Right lobe of liver (tissue), 6 donors: ENCODE results near the gene MRPL46. TPM values are rescaled to one million over a fixed set of nuclear protein-coding genes. Genes with fewer than 3 reads are reported as not detected.

Experiments
- ATAC-seq, 4 donors: fragments of 200-7000 bp; cut with Tn5 transposase; one replicate each; pipeline ENCODE4 v1.9.1; 2020; ENCODE audit warnings: mild to moderate bottlenecking in 4 of 4, moderate library complexity in 4 of 4
- DNase-seq, 3 donors: peaks; one replicate each; pipeline ENCODE4 v3.0.0-alpha.2; 2020
- H3K27ac ChIP-seq, 3 donors: fragments of 200-600 bp; one replicate each; pipeline ENCODE4 v1.8.0; 2022
- H3K27me3 ChIP-seq, 2 donors: fragments of 200-600 bp; one replicate each; pipeline ENCODE4 v1.8.0; 2022
- H3K36me3 ChIP-seq, 4 donors: fragments of 200-600 bp; sonication (generic) in 1 of 4; one replicate each; pipeline versions ENCODE4 v1.5.1 to v1.8.0; 2017 to 2022; ENCODE audit warnings: control low read depth in 1 of 4
- H3K4me1 ChIP-seq, 4 donors: fragments of 200-600 bp; sonication (generic) in 1 of 4; one replicate each; pipeline versions ENCODE4 v1.5.1 to v1.8.0; 2017 to 2022; ENCODE audit warnings: control low read depth in 1 of 4
- H3K4me3 ChIP-seq, 3 donors: fragments of 200-600 bp; one replicate each; pipeline ENCODE4 v1.8.0; 2022
- H3K9me3 ChIP-seq, 4 donors: fragments of 200-600 bp; sonication (generic) in 1 of 4; one replicate each; pipeline versions ENCODE4 v1.5.1 to v1.8.0; 2017 to 2022; ENCODE audit warnings: control low read depth in 1 of 4
- CTCF ChIP-seq, 4 donors: fragments of 200-600 bp in 3 of 4; fragments of 450-650 bp in 1 of 4; IDR thresholded peaks; one replicate each; pipeline versions ENCODE4 v1.5.1 to v1.8.0; 2016 to 2022; ENCODE audit warnings: antibody characterized with exemption in 4 of 4, mild to moderate bottlenecking in 2 of 4
- POLR2A ChIP-seq: fragments of 450-650 bp; IDR thresholded peaks from one replicate; pipeline ENCODE4 v1.6.1; 2017; ENCODE audit warnings: antibody characterized with exemption, mild to moderate bottlenecking
- WGBS: methylation state at CpG from one replicate; pipeline ENCODE4 v1.1.6; 2018; ENCODE audit warnings: low coverage, low lambda C conversion rate; ENCODE audit not compliant: insufficient coverage; ENCODE audit errors: missing lambda C conversion rate; 5-methylcytosine and 5-hydroxymethylcytosine counted together
- intact Hi-C, 2 donors: fragments of 100-400 bp; cut with DNase I; formaldehyde crosslinking; loops; one replicate each; pipeline versions ENCODE4 v1.11.2 to v1.14.1; 2022
- total RNA-seq, 6 experiments: library from RNA; depleted of rRNA in 2 of 6; stranded (reverse); fragments of >200 nt in 2 of 6; fragmentation: NEBNext Ultra II Directional in 3 of 6; extraction: Animal tissue kit (Norgen Biotek cat#: 25700) in 3 of 6; gene quantifications; one replicate each; pipeline versions ENCODE4 v1.1.0 to v1.2.4, GENCODE V29; 2016 to 2023
- donor health status: DM: no; HTN: yes; CAD: no.
- donor health status: DM: no; HTN: no; CAD: no.
- donor health status: DM: no; HTN: no; CAD: no.
- donor health status: DM: no; HTN: yes; CAD: no.
- donor health status: DM: no; HTN: yes; CAD: no.

Gene MRPL46
- total RNA-seq, 6 experiments from 2014 or later = 25.4 to 38.4 (median 33.9) TPM

DNA sequence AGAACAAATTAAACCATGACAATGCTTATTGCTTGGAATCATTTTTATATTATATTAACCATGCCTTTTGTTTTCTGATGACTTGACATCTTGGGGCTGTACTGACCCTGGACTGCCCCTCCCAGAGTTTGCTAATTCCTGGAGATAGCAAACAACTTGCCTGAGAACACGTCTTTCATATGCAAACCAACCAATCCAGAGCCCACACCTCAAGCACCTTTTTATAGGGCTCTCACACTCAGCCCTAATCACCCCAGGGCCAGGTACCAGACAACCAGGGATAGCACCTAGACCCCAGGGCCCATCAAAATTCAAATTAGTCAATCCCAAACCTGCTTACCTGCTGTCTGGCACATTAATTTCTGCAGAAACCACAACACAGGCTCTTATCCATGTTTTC, 37.3 kb upstream of the MRPL46 start:
- H3K4me3 ChIP-seq = no peak overlapping the region
- no peaks in the 10 kb centered on the region for H3K27me3 ChIP-seq
- no peaks in the 10 kb centered on the region for H3K9me3 ChIP-seq
- intact Hi-C loops = no loop called here
- no peak for ATAC-seq
- TF ChIP-seq CTCF (IDR thresholded peaks at IDR 0.05) (no peak), POLR2A (no peak)
- H3K36me3 ChIP-seq = no peaks in the 10 kb centered on the region
- 80% methylated on average over 1 of the region's 1 CpG for WGBS
- DNase-seq = no peak
- no peaks in the 10 kb centered on the region for H3K4me1 ChIP-seq
- no peak overlapping the region for H3K27ac ChIP-seq

GRCh38 chr15:88498996-88499395, 31.8 kb upstream of the MRPL46 start:
- no peak for DNase-seq

DNA sequence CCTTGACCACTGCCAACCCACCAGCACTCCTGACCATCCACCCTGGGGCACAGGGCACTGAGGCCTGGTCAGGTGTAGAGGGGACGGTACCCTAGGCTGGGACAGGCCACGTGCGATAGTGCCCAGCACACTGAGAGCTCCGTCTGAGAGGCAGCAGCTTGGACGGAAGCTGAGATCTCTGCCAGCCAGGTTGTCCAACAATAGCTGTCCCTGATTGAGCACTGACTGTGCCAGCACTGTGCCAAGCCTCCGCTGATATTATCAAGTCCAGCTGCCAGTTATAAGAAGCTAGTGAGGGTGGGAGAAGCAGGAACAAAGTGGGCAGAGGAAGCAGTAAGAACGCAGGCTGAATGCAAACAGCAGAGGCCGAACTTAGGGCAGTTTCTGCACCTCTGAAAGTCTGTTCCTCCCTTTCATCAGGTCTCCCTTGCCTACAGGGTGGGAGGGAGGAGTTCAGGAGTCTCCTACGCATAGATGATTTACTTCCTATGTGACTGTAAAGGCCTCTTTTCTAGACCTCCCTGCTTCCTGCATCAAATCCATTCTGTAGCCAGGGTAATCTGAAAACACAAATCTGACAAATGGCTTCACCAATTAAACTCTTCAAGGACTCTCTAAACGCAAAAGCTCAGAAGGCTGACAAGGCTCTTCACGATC, 30.0 kb upstream of the MRPL46 start:
- H3K27ac ChIP-seq = no peak overlapping the region
- no peaks in the 10 kb centered on the region for H3K27me3 ChIP-seq
- 92% methylated on average over 3 of the region's 11 CpGs for WGBS
- DNase-seq (no peak), ATAC-seq (no peak)
- H3K36me3 ChIP-seq = no peaks in the 10 kb centered on the region
- H3K9me3 ChIP-seq = no peaks in the 10 kb centered on the region
- no peaks in the 10 kb centered on the region for H3K4me1 ChIP-seq
- TF ChIP-seq CTCF (IDR thresholded peaks at IDR 0.05) = no peak
- TF ChIP-seq POLR2A = no peak
- H3K4me3 ChIP-seq = no peak overlapping the region
- intact Hi-C loops = loop anchor here in 1 of 2 donors (10.0 kb wide), 1 partner anchor 118 kb away; no protein-coding TSS in a partner anchor

More at GRCh38 chr15:88498996-88499395, 31.8 kb upstream of the MRPL46 start:
- no peak for ATAC-seq
- H3K27ac ChIP-seq = no peak overlapping the region
- no peaks in the 10 kb centered on the region for H3K4me1 ChIP-seq
- H3K27me3 ChIP-seq = no peaks in the 10 kb centered on the region
- no peaks in the 10 kb centered on the region for H3K36me3 ChIP-seq
- H3K9me3 ChIP-seq = no peaks in the 10 kb centered on the region
- TF ChIP-seq CTCF (IDR thresholded peaks at IDR 0.05) = no peak
- WGBS = no CpG with 5 or more reads among the region's 3 CpGs
- H3K4me3 ChIP-seq = no peak overlapping the region
- intact Hi-C loops = loop anchor here in 1 of 2 donors (10.0 kb wide), 1 partner anchor 116 kb away; no protein-coding TSS in a partner anchor

DNA sequence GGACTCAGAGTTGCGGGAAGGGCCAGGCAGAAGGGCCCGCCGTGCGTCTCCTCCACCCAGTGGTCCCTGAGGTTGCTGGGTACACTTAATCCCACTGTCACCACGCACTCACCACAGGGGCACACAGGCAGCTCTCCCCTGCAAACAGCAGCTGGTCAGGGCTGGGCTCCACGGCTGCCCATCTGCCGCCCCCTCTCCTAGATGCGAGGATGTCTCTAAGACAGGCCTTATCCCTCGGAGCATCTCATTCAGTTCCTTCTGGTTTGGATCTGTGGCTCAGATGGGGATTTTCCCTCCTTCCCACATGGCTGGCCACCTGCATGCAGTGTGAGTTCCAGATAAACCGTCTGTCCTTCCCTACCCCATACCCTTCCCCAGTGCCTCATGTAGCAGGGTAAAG, 26.7 kb upstream of the MRPL46 start:
- H3K4me1 ChIP-seq = no peaks in the 10 kb centered on the region
- ATAC-seq (no peak), DNase-seq (no peak)
- no peaks in the 10 kb centered on the region for H3K27me3 ChIP-seq
- WGBS = 71% methylated on average over 1 of the region's 10 CpGs
- H3K4me3 ChIP-seq = no peak overlapping the region
- no peak overlapping the region for H3K27ac ChIP-seq
- H3K9me3 ChIP-seq = no peaks in the 10 kb centered on the region
- no peak for TF ChIP-seq POLR2A
- TF ChIP-seq CTCF (IDR thresholded peaks at IDR 0.05) = no peak
- H3K36me3 ChIP-seq = no peaks in the 10 kb centered on the region
- intact Hi-C loops = loop anchor here in 1 of 2 donors (10.0 kb wide), 1 partner anchor 121 kb away; no protein-coding TSS in a partner anchor
